Thoracic aorta (tissue), 2 donors: ENCODE data around the gene HOXD4. TPM values are rescaled to one million over a fixed set of nuclear protein-coding genes. Genes with fewer than 3 reads are reported as not detected.

Experiments used
- ATAC-seq: fragments of 150-250 bp; one replicate; pipeline ENCODE4 v1.8.0; 2017; ENCODE audit warnings: low read depth; ENCODE audit not compliant: insufficient number of reproducible peaks, low FRiP score
- DNase-seq: peaks from one replicate; pipeline ENCODE4 v3.0.0-alpha.2; 2020; ENCODE audit warnings: low spot score
- H3K27ac ChIP-seq, 2 donors: fragments of 200-600 bp; sonication (generic); 1 replicate in 1 of 2; 2 replicates in 1 of 2; pipeline ENCODE4 v1.5.1; 2016; ENCODE audit warnings: mild to moderate bottlenecking in 2 of 2, moderate library complexity in 2 of 2
- H3K27me3 ChIP-seq: fragments of 200-600 bp; sonication (generic); replicated peaks from 2 replicates; pipeline ENCODE4 v1.6.0; 2016; ENCODE audit warnings: mild to moderate bottlenecking; ENCODE audit not compliant: insufficient read depth
- H3K36me3 ChIP-seq: fragments of 200-600 bp; sonication (generic); one replicate; pipeline ENCODE4 v1.5.1; 2016
- H3K4me1 ChIP-seq, 2 donors: fragments of 200-600 bp; sonication (generic); 1 replicate in 1 of 2; 2 replicates in 1 of 2; pipeline versions ENCODE4 v1.5.1 to v1.6.0; 2016; ENCODE audit warnings: low read depth in 2 of 2, mild to moderate bottlenecking in 1 of 2; ENCODE audit not compliant: control insufficient read depth in 1 of 2
- H3K4me3 ChIP-seq: fragments of 200-600 bp; sonication (generic); 2 replicates; pipeline ENCODE4 v1.5.1; 2016; ENCODE audit warnings: mild to moderate bottlenecking
- H3K9me3 ChIP-seq: fragments of 200-600 bp; sonication (generic); 2 replicates; pipeline ENCODE4 v1.5.1; 2016
- total RNA-seq, 2 donors: library from RNA; depleted of rRNA; stranded (reverse); fragments of >200 nt; gene quantifications; one replicate each; pipeline versions ENCODE4 v1.1.0 to v1.2.3, GENCODE V29; 2016
- TF ChIP-seq, protein P1 (sequence below): fragments of 200-600 bp; sonication (generic); IDR thresholded peaks from one replicate; pipeline ENCODE4 v1.5.1; 2019; ENCODE audit warnings: antibody characterized with exemption

HOXD4 gene
- total RNA-seq, 2 donors from 2014 or later, result 4.8 to 9.3 TPM

DNA sequence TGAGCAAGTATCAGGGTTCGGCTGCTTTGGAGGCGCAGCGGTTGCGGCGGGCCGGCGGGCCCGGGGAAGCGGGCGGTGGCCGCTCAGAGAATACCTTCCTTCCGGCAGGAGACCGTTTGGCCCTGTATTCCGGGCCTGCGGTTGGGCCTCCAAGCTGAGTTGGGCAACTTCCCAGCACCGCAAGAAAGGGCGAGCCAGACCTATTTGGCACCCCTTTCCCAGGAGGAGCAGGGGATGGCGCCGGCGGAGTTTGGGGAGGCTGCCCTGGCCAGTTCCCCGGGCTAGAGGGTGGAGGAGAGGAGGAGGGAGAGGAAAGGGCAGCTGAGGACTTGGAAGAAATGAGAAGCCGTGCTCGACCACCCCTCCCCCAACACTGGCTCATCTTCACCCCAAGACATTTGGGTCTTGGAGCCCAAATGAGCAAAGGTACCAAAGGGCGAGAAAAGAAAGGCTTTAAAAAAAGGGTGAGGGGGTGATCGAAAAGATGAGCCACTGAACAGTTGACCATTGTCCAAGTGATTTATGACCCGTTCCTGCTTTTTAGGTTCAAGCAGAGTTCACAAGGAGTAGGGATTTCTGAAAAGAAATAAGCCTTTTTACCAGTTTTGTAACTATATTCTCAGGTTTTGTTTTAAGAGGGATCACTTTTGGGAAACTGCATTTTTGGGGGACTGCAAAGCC, 14.2 kb downstream of the HOXD4 start:
- Histone ChIP-seq H3K27me3 (no peaks in the 10 kb centered on the region), H3K27ac (no peak overlapping the region)
- no peak for ATAC-seq

DNA sequence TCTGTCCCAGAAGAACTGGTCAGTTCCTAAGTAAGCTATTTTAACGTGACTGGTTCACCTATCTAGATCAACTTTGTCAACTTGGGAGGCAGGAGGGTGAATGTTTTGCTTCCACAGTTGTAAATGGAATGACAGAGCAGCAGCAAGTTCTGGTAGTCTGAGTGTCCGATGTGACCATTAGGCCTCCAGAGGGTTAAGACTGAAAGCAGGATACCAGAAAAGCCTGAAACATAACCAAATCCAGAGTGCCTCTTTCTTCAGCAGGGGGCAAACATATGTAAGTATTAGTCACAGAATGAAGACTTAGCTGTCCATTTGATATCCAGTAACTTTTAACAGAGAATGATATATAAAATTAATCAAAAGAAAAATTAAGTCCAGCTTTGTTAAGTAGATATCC, 14.9 kb downstream of the HOXD4 start:
- ATAC-seq, result no peak
- Histone ChIP-seq H3K27me3 (no peaks in the 10 kb centered on the region), H3K36me3 (no peaks in the 10 kb centered on the region)

More for the DNA sequence above, 14.2 kb downstream of the HOXD4 start:
- TF ChIP-seq, protein P1, sequence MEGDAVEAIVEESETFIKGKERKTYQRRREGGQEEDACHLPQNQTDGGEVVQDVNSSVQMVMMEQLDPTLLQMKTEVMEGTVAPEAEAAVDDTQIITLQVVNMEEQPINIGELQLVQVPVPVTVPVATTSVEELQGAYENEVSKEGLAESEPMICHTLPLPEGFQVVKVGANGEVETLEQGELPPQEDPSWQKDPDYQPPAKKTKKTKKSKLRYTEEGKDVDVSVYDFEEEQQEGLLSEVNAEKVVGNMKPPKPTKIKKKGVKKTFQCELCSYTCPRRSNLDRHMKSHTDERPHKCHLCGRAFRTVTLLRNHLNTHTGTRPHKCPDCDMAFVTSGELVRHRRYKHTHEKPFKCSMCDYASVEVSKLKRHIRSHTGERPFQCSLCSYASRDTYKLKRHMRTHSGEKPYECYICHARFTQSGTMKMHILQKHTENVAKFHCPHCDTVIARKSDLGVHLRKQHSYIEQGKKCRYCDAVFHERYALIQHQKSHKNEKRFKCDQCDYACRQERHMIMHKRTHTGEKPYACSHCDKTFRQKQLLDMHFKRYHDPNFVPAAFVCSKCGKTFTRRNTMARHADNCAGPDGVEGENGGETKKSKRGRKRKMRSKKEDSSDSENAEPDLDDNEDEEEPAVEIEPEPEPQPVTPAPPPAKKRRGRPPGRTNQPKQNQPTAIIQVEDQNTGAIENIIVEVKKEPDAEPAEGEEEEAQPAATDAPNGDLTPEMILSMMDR, result no peak
- Histone ChIP-seq H3K4me3 (no peak overlapping the region), H3K4me1 (peaks cover 0 to 17% of the 10 kb centered on the region in 2 donors), H3K9me3 (no peaks in the 10 kb centered on the region), H3K36me3 (no peaks in the 10 kb centered on the region)
- no peak for DNase-seq

DNA sequence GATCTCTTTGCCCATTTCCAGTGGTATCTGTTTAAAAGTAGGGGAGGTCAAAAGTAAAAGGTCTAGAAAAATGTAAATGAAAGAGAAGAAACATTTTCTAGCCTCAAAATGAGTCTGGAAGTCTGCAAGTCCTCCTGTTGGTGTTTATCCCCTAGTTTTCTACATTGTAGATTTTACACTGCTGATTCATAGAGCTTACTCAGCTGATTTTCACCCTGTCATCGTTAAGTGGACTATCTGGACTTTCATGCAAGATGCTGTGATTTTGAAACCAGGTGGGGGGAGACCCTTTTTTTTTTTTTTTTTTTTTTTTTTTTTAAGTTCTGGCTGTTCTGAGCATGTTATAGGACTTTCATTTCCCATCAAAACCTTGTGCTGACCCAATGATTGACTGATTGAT, 16.0 kb downstream of the HOXD4 start:
- no peaks in the 10 kb centered on the region for H3K9me3 ChIP-seq
- peaks cover 2% of the 10 kb centered on the region for H3K27me3 ChIP-seq
- no peaks in the 10 kb centered on the region for H3K36me3 ChIP-seq
- no peak overlapping the region for H3K4me3 ChIP-seq
- no peak for DNase-seq
- TF ChIP-seq, protein P1, result no peak
- H3K4me1 ChIP-seq, result no peaks in the 10 kb centered on the region
- no peak overlapping the region for H3K27ac ChIP-seq
- no peak for ATAC-seq

More for the DNA sequence above, 14.9 kb downstream of the HOXD4 start:
- Histone ChIP-seq H3K27ac (no peak overlapping the region), H3K9me3 (no peaks in the 10 kb centered on the region), H3K4me3 (no peak overlapping the region), H3K4me1 (peaks cover 0 to 10% of the 10 kb centered on the region in 2 donors)
- no peak for DNase-seq
- TF ChIP-seq, protein P1, result no peak

DNA sequence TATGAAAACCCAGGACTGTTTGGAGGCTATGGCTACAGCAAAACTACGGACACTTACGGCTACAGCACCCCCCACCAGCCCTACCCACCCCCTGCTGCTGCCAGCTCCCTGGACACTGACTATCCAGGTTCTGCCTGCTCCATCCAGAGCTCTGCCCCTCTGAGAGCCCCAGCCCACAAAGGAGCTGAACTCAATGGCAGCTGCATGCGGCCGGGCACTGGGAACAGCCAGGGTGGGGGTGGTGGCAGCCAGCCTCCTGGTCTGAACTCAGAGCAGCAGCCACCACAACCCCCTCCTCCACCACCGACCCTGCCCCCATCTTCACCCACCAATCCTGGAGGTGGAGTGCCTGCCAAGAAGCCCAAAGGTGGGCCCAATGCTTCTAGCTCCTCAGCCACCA, 17.8 kb downstream of the HOXD4 start:
- TF ChIP-seq, protein P1, result no peak
- Histone ChIP-seq H3K27me3 (peaks cover 7% of the 10 kb centered on the region), H3K9me3 (no peaks in the 10 kb centered on the region), H3K4me3 (no peak overlapping the region), H3K36me3 (no peaks in the 10 kb centered on the region), H3K27ac (no peak overlapping the region), H3K4me1 (no peaks in the 10 kb centered on the region)
- ATAC-seq (no peak), DNase-seq (no peak)

DNA sequence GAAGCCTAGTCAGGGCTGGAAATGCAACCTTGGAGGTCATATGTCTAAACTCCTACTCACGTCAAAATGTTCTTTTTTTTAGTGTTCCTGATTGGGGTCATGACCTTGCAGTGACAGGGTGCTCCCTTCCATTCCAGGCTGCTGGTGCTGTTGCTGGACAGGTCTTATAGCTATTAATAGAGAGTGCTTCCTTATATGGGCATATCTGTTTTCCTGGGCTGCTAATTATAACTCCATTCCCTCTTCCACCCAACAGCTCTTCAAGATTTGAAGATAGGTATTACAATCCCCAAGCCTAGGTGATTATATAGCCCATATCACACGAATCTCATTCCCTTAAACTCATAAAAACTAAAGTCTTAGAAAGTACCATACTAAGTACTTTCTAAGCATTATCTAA, 18.4 kb downstream of the HOXD4 start:
- Histone ChIP-seq H3K4me3 (no peak overlapping the region), H3K27ac (no peak overlapping the region), H3K9me3 (no peaks in the 10 kb centered on the region), H3K27me3 (peaks cover 8% of the 10 kb centered on the region), H3K36me3 (no peaks in the 10 kb centered on the region), H3K4me1 (no peaks in the 10 kb centered on the region)
- TF ChIP-seq, protein P1, result no peak
- no peak for DNase-seq
- no peak for ATAC-seq
